HG02885 (cell line): Measurements from ENCODE around the gene ANKRD52.

Experiments
- ATAC-seq: cut with Tn5 transposase; IDR thresholded peaks from one replicate; pipeline ENCODE4 v1.9.1; 2021; ENCODE audit warnings: mild to moderate bottlenecking; ENCODE audit not compliant: unreplicated experiment, poor library complexity

ANKRD52 gene

GRCh38 chr12:56243731-56244181, 14.4 kb downstream of the ANKRD52 start:
- no peak for ATAC-seq

- no peak for ATAC-seq
Measured at GRCh38 chr12:56242986-56243385, 15.2 kb downstream of the ANKRD52 start.

DNA sequence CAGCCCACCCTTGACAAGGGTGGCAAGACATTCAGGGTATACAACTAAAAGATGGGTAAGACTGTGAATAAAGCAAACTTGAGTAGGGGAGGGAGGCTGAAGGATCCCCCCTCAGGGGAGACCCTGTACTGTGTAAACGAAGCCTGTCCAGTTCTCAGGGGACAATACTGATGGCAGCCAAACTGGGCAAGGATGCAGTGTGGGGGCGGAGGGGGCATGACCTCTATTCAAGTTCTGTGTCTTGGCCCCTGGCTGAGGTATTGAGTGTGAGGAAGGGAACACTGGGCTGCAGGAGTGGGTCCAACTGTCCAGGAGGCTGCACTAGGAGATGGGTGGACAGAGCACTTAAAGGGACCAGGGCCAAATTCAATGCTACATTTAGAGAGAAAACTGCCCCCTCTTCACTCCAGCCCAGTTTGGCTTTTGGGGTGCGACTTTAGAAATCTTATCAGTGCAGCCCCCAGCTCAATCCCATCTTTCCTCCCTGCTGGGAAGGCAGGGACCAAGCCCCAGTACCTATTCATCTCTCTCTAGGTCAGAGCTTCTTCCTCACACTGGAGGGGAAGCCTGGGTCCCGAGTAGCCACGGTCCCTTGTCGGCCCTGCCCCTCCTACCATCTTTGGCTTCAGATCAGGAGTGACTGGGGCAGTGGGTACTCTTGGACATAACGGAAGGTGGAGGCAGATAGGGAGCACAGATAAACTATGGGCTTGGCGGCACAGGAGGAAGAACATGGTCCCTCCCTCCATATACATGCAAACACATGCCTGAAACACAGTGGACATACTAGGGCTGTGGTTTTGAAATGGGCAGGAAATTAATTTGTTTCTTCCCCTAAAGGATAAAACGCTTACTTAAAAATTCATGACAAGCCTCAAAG, 16.5 kb downstream of the ANKRD52 start:
- ATAC-seq, result no peak

DNA sequence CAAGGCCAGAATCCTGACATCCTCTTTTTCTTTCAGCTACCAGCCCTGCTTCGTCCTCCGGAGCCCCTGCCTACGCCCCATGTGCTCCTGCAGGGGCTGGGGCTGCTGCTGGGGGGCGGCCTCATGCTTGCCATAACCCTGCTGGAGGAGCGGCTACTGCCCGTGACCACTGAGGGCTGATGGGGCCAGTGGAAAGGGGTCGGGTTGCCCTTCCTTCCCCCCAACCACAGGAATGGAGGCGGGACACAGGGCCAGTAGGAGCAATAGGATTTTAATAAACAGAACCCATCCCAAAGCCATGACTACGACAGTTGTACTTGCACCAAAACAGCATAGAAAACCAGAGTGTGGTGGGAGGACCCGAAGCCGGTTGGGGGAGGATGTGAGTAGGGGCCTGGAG, 20.6 kb downstream of the ANKRD52 start:
- ATAC-seq, result no peak

DNA sequence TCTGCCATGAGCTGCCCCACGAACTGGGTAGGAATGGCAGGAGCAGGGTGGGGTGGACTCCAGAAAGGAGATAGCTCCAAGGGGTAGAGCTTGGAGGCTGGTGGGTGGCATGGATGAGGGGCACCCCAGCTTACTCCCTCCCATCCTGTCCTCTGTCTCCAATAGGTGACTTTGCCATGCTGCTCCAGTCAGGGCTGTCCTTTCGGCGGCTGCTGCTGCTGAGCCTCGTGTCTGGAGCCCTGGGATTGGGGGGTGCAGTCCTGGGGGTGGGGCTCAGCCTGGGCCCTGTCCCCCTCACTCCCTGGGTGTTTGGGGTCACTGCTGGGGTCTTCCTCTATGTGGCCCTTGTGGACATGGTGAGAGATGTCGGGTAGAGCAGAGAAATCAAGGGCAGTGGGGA, 21.2 kb downstream of the ANKRD52 start:
- ATAC-seq, result no peak

- no peak for ATAC-seq
Measured at GRCh38 chr12:56236091-56236490, 22.1 kb downstream of the ANKRD52 start.

DNA sequence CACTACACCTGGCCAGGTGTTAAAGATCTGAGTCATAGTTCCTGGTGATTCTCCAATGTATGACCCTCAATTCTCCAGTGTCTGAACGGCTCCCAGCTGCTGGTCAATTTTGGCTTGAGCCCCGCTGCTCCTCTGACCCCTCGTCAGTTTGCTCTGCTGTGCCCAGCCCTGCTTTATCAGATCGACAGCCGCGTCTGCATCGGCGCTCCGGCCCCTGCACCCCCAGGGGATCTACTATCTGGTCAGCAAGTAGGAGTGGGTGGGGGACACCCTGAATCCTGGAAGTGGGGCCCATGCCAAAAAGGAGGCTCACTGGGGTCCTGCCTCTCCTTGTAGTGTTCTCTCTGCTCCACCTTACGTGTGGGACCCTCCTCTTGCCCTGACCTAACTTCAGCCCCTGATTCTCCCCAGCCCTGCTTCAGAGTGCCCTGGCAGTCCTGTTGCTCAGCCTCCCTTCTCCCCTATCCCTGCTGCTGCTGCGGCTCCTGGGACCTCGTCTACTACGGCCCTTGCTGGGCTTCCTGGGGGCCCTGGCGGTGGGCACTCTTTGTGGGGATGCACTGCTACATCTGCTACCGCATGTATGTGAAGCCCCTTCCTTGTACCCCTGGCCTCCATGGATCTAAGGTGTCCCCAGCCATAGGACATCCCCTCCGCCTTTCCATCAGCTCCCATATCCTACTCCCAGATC, 23.3 kb downstream of the ANKRD52 start:
- no peak for ATAC-seq

- no peak for ATAC-seq
Measured at GRCh38 chr12:56231184-56231582, 27.0 kb downstream of the ANKRD52 start.

GRCh38 chr12:56230432-56231183, 27.6 kb downstream of the ANKRD52 start:
- ATAC-seq, result no peak

GRCh38 chr12:56229916-56230431, 28.2 kb downstream of the ANKRD52 start, which contains the start of gene SLC39A5:
TSS of gene SLC39A5 (plus strand) at chr12:56230051. CDS start at chr12:56231275, 1,224 bp downstream.
- ATAC-seq, result no peak

DNA sequence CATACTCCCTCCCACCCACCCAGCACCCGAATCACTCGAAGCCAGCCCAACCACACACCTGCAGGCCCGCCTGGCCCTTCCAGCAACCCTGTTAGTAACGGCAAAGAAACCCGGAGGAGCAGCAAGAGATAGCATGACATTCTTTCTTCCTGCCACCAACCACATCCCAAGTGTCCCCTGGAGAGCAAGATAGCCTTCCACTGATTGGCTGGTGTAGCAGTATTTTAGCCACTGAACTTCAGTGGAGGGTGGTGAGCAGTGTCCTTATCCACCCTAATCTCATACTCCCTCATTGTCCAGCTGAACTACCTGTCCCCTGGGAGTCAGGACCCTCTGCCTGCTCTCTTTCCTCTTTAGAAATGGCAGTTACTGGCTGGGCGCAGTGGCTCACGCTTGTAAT, 29.1 kb downstream of the ANKRD52 start:
- no peak for ATAC-seq

DNA sequence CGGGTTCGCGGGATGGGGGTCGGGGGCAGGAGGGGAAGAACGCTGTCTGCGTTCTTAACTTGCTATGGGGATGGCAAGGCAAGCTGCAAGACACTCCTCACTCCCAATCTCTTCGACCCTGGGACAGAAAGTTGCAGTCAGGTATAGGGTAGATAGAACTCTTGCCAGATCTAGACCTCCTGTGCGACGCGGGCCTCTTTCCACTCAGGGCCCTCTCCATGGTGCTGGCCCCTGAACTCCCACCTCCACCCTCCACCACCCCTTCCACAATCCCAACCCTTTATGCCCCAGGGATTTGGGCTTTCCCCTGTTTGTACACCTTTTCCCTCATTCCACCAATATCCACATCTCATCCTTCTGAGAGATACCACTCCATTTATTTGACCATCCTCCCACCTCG, 33.2 kb downstream of the ANKRD52 start:
- no peak for ATAC-seq

DNA sequence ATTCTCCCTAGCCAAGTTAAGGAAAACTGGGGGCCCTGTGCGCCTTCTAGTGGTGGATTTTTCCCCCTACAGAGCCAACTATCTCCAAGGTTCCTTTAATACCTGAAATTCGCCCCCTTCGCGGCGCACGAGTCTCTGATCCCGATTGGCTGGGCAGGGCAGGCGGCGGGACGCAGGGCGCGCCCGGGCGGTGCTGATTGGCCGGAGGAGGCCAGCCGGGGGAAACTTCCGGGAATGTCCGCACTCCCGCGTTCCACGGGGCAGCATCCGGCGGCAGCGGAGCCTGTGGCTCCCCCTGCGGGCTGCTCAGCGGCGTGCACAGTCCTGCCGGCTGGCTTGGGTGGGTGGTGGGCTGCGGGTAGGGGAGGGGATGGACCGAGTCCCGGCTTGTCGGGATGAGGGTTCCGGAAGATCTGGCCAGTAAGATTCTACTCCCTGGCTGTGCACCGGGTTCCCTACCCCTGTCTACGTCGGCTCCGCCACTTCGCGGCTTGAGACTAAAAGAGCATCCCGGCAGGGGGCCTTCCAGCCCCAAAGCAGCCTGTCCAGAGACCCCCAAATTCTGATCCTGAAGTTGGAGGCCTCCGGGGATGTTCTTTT, 34.0 kb downstream of the ANKRD52 start, which contains the start of gene NABP2:
TSS of gene NABP2 (plus strand) at position 241 of the 600 bp plus-strand sequence. CDS start 515 bp downstream, outside the sequence.
- peak; percentile 74 for ATAC-seq

GRCh38 chr12:56223571-56224101, 34.5 kb downstream of the ANKRD52 start:
- no peak for ATAC-seq

DNA sequence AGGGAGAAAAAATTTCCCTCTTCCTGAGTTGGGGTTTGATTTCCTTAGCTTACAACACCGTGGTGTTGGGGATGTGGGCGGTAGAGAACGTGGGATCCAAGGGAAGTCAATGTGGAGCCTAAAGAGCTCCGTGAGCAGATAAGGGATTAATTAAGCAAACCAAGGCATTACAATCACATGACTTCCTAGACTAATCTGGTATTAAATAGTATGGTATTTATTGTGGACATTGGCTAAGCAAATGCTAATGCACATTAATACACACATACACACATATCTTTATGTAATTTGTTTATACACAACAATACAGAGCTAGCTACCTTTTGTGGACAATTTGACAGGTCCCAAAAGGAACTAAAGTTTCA, 35.7 kb downstream of the ANKRD52 start:
- ATAC-seq, result no peak

GRCh38 chr12:56221757-56222530, 36.2 kb downstream of the ANKRD52 start, which contains the start of gene RNF41:
TSS of gene RNF41 (minus strand) at chr12:56221922. CDS start at chr12:56214047, 7,875 bp downstream.
- peak; percentile 86 for ATAC-seq

- ATAC-seq, result peak; percentile 26
Measured at GRCh38 chr12:56221232-56221756, 36.9 kb downstream of the ANKRD52 start.

GRCh38 chr12:56220611-56221231, 37.5 kb downstream of the ANKRD52 start:
- ATAC-seq, result no peak
